GM12873 (cell line): ENCODE measurements around the gene NUP93.

Source experiments
- TF ChIP-seq, protein P1 (sequence below): IDR thresholded peaks from 2 replicates; pipeline ENCODE4 v1.5.1; 2012; ENCODE audit warnings: low read depth, mild to moderate bottlenecking, moderate library complexity, low read length, control low read depth; ENCODE audit not compliant: insufficient read depth; ENCODE audit errors: missing control alignments

NUP93 gene

DNA sequence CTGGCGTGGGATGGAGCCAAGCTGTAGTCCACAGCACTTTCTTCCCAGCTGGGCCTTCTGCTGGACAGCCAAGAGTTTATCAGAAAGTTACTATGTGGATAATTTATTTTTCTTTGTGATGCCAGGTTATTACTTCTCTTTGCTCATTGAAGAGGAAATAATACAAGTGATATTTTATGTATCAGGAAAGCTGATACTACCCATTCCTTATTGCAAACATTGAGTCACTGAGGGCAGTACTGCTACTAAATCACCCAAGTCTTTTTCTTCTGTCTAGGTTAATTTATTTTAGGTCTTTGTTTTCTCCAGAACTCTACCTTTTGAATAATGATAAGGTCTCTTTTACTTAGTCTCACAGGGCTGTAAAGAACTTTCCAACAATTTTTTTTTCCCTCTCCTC lies 8.3 kb downstream of the NUP93 start:
- TF ChIP-seq, protein P1, sequence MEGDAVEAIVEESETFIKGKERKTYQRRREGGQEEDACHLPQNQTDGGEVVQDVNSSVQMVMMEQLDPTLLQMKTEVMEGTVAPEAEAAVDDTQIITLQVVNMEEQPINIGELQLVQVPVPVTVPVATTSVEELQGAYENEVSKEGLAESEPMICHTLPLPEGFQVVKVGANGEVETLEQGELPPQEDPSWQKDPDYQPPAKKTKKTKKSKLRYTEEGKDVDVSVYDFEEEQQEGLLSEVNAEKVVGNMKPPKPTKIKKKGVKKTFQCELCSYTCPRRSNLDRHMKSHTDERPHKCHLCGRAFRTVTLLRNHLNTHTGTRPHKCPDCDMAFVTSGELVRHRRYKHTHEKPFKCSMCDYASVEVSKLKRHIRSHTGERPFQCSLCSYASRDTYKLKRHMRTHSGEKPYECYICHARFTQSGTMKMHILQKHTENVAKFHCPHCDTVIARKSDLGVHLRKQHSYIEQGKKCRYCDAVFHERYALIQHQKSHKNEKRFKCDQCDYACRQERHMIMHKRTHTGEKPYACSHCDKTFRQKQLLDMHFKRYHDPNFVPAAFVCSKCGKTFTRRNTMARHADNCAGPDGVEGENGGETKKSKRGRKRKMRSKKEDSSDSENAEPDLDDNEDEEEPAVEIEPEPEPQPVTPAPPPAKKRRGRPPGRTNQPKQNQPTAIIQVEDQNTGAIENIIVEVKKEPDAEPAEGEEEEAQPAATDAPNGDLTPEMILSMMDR: no peak

DNA sequence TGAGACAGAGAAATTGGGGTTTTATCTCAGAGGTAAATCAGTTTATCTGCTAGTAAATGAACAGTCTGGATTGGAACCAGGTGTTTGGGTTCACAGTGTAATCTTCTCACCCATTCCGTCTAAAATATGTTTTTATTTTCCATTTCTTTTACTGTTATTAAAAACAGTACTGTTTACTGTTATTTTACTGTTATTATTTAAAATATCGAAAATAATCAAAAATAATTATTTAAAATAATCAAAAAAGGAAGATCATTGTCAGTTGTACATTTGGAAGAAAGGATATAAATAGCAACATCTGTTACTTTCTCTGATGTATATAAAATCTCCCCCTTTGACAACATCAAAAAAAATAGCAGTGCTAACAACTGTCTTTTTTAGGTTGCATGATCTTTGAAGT lies 11.5 kb downstream of the NUP93 start:
- TF ChIP-seq, protein P1: no peak

DNA sequence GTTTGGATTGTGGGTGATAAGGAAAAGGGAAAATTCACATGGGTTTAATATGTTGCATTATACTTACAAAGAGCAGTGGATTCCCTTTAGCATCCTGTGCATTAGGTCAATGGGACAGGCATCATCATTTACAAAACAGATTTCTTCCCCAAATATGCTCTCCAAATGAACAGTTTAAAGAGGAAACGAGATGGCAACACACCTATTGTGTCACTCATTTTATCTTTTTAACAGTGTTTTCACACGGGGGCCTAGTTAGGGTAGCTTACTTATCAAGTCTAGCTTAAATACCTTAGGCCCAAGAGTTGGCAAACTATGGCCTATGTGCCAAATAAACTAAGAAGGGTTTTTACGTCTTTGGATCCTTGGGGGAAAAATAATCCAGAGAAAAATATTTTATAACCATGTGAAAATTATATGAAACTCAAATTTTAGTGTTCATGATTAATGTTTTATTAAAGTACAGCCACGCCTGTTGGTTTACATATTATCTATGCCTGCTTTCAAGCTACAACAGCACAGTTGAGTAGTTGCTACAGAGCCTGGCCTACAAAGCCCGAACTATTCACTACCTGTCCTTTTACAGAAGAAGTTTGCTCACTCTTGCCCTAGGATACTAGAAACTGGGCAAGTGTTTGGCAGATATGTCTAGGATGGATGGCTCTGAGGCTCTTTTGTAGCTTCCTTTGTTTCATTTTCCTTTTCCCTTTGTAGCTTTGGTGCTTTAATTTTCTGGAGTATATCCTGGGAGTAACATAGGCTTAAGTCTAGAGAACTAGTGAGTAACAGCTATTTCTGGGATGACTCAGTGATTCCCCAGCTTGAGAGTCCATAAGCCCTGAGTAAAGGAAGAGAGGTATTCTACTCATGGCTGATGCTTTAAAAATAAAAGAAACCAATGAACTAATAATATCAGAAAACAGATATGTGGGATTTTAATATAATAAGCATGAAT lies 12.4 kb downstream of the NUP93 start:
- TF ChIP-seq, protein P1: no peak

DNA sequence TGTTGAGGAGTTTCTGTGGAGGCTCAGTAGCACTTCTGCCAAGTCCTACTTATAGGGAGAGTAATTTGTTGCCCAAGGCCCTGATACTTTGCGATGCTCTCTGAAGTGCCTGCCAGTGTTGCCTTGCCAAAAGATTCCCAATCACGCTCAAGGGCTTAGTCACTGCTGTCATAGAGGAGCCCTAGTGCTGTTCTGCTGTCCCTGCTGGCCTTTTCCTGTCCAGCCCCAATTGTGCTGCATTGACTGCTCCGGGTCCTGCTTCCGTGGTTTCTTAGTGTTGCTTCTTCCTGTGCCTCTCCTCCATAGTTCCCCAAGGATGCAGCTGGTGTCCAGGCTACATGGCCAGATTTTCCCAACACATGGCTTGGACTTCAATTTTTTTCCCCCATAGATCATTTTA lies 13.9 kb downstream of the NUP93 start:
- TF ChIP-seq, protein P1: no peak

DNA sequence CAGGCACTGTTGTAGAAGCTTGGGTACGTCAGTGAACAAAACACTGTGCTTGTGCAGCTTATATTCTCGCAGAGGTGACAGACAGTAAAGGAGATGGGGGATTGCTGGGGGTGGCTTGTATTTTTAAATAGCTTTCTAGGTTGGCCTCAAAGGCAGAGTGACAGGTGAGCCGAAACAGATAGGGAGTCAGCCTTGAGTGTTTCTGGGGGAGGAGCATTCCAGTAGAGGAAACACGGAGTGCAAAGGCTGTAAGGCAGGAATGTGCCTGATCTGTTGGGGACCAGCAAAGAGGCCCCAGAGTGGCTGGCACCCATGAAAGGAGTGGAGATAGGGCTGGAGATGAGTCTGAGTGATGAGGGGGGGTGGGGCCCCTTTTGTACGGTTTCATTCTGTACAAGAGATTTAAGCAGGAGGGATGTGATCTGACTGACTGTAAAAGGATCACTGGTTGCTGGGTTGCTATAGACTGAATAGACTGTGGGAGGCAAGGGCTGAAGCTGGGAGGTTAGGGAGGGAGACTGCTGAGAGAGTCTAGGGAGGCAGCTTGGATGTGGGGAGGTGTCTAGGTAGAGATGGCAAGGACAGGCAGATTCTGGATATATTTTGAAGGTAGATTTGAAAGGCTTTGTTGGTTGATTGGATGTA lies 15.2 kb downstream of the NUP93 start:
- TF ChIP-seq, protein P1: no peak

DNA sequence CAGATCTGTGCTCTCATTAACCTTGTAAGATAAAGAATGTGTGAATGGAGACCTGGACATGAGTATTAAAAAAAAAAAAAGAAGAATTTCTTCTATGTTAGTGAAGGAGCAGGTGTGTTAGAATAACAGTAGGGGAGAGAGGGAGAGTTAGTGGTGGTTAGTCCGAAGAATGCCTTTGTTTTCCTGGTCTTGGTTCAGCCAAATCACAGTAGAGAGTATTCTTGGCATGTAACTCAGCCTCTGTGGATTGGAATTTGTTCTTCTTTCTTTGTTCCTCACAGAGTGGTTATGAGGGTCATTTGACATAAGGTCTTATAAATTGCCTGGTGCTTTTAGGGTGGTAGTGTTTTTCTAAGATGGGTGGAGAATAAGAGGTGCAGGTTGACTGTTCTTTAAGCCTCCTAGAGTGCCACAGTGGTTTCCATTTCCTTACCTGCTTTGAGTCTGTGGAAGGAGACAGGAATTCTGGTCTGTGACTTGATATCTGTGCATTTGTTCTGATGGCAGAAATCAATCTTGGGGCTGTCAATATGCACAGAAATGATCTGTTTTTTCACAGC lies 17.6 kb downstream of the NUP93 start:
- TF ChIP-seq, protein P1: no peak

DNA sequence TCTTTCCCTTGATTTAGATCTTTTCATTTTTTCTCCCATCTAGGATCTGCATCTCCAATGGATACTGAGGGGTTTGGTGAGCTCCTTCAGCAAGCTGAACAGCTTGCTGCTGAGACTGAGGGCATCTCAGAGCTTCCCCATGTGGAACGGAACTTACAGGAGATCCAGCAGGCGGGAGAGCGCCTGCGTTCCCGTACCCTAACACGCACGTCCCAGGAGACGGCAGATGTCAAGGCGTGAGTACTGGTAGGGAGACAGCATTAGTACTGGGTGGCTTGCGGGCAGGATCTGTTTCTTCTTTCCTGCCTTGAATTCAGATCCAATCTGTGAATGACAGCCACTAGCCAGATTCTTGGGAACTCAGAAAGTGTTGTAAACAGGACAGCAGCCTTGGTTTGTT lies 18.3 kb downstream of the NUP93 start:
- TF ChIP-seq, protein P1: no peak
